ENCODE results near the gene BBX. TPM values are rescaled to one million over a fixed set of nuclear protein-coding genes. Genes with fewer than 3 reads are reported as not detected.

The BBX gene
- total and polyA plus RNA-seq, 4 donors: 4.7 to 25.1 (median 20.5) TPM

DNA sequence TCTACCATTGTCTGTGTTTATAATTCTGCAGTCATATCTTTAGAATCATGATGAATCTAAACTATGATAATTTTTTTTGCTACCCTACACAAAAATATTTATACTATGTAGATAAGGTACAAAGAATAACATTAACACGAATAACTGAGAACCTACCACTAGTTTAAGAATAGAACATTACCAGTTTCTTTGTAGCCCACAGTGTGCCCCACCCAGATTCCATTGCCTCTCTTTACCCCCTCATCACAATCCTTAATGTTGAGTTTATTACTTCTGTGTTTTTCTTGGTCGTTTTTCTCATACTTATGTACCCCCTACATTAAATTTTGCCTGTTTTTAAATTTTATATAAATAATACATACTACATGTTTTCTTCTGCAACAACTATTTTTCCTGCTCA, 140.5 kb downstream of the BBX start:
- TF ChIP-seq, protein P1, sequence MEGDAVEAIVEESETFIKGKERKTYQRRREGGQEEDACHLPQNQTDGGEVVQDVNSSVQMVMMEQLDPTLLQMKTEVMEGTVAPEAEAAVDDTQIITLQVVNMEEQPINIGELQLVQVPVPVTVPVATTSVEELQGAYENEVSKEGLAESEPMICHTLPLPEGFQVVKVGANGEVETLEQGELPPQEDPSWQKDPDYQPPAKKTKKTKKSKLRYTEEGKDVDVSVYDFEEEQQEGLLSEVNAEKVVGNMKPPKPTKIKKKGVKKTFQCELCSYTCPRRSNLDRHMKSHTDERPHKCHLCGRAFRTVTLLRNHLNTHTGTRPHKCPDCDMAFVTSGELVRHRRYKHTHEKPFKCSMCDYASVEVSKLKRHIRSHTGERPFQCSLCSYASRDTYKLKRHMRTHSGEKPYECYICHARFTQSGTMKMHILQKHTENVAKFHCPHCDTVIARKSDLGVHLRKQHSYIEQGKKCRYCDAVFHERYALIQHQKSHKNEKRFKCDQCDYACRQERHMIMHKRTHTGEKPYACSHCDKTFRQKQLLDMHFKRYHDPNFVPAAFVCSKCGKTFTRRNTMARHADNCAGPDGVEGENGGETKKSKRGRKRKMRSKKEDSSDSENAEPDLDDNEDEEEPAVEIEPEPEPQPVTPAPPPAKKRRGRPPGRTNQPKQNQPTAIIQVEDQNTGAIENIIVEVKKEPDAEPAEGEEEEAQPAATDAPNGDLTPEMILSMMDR (IDR thresholded peaks at IDR 0.05; ENCODE audit: low read depth, low read length, missing input control): no peak
- TF ChIP-seq FOXA2 (IDR thresholded peaks at IDR 0.05): no peak
- TF ChIP-seq, protein P2, sequence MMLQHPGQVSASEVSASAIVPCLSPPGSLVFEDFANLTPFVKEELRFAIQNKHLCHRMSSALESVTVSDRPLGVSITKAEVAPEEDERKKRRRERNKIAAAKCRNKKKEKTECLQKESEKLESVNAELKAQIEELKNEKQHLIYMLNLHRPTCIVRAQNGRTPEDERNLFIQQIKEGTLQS (IDR thresholded peaks at IDR 0.05): no peak
- no peaks in the 10 kb centered on the region for H3K27me3 ChIP-seq (ENCODE audit: control insufficient read depth in 4 of 4, insufficient read depth in 4 of 4, low read length in 3 of 4)
- no peak for DNase-seq (ENCODE audit: low spot score)
- H3K36me3 ChIP-seq (ENCODE audit: control insufficient read depth in 4 of 4, insufficient read depth in 3 of 4, low read depth in 1 of 4, low read length in 3 of 4): no peaks in the 10 kb centered on the region
- 81% methylated on average over 2 of the region's 2 CpGs for WGBS
- H3K4me3 ChIP-seq (ENCODE audit: low read depth in 1 of 3, low read length in 3 of 3): no peak overlapping the region
- no peak overlapping the region for H3K27ac ChIP-seq (ENCODE audit: low read depth in 1 of 2, low read length in 2 of 2)
- no peak overlapping the region for H3K9ac ChIP-seq (ENCODE audit: low read depth in 1 of 2, low read length in 2 of 2)
- H3K4me1 ChIP-seq (ENCODE audit: control insufficient read depth in 4 of 4, insufficient read depth in 4 of 4, low read length in 3 of 4): no peaks in the 10 kb centered on the region
- H3K9me3 ChIP-seq (ENCODE audit: control insufficient read depth in 4 of 4, low read length in 3 of 4): no peaks in the 10 kb centered on the region

GRCh38 chr3:107664614-107665013, 141.9 kb downstream of the BBX start:
- Histone ChIP-seq H3K27ac (ENCODE audit: low read depth in 1 of 2, low read length in 2 of 2) (no peak overlapping the region), H3K36me3 (ENCODE audit: control insufficient read depth in 4 of 4, insufficient read depth in 3 of 4, low read depth in 1 of 4, low read length in 3 of 4) (no peaks in the 10 kb centered on the region), H3K4me1 (ENCODE audit: control insufficient read depth in 4 of 4, insufficient read depth in 4 of 4, low read length in 3 of 4) (no peaks in the 10 kb centered on the region), H3K9me3 (ENCODE audit: control insufficient read depth in 4 of 4, low read length in 3 of 4) (no peaks in the 10 kb centered on the region), H3K4me3 (ENCODE audit: low read depth in 1 of 3, low read length in 3 of 3) (no peak overlapping the region), H3K9ac (ENCODE audit: low read depth in 1 of 2, low read length in 2 of 2) (no peak overlapping the region), H3K27me3 (ENCODE audit: control insufficient read depth in 4 of 4, insufficient read depth in 4 of 4, low read length in 3 of 4) (no peaks in the 10 kb centered on the region)
- WGBS: over 99% methylated on average over 2 of the region's 2 CpGs
- TF ChIP-seq YY1 (IDR thresholded peaks at IDR 0.05): no peak
- no peak for TF ChIP-seq ZBTB33 (IDR thresholded peaks at IDR 0.05)
- no peak for DNase-seq (ENCODE audit: low spot score)

- DNase-seq (ENCODE audit: low spot score): no peak
- H3K27ac ChIP-seq (ENCODE audit: low read depth in 1 of 2, low read length in 2 of 2): no peak overlapping the region
- no peaks in the 10 kb centered on the region for H3K4me1 ChIP-seq (ENCODE audit: control insufficient read depth in 4 of 4, insufficient read depth in 4 of 4, low read length in 3 of 4)
- H3K4me3 ChIP-seq (ENCODE audit: low read depth in 1 of 3, low read length in 3 of 3): no peak overlapping the region
- no peaks in the 10 kb centered on the region for H3K27me3 ChIP-seq (ENCODE audit: control insufficient read depth in 4 of 4, insufficient read depth in 4 of 4, low read length in 3 of 4)
- H3K9me3 ChIP-seq (ENCODE audit: control insufficient read depth in 4 of 4, low read length in 3 of 4): no peaks in the 10 kb centered on the region
- TF ChIP-seq, protein P3, sequence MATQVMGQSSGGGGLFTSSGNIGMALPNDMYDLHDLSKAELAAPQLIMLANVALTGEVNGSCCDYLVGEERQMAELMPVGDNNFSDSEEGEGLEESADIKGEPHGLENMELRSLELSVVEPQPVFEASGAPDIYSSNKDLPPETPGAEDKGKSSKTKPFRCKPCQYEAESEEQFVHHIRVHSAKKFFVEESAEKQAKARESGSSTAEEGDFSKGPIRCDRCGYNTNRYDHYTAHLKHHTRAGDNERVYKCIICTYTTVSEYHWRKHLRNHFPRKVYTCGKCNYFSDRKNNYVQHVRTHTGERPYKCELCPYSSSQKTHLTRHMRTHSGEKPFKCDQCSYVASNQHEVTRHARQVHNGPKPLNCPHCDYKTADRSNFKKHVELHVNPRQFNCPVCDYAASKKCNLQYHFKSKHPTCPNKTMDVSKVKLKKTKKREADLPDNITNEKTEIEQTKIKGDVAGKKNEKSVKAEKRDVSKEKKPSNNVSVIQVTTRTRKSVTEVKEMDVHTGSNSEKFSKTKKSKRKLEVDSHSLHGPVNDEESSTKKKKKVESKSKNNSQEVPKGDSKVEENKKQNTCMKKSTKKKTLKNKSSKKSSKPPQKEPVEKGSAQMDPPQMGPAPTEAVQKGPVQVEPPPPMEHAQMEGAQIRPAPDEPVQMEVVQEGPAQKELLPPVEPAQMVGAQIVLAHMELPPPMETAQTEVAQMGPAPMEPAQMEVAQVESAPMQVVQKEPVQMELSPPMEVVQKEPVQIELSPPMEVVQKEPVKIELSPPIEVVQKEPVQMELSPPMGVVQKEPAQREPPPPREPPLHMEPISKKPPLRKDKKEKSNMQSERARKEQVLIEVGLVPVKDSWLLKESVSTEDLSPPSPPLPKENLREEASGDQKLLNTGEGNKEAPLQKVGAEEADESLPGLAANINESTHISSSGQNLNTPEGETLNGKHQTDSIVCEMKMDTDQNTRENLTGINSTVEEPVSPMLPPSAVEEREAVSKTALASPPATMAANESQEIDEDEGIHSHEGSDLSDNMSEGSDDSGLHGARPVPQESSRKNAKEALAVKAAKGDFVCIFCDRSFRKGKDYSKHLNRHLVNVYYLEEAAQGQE (IDR thresholded peaks at IDR 0.05): no peak
- TF ChIP-seq, protein P2 (IDR thresholded peaks at IDR 0.05): no peak
- TF ChIP-seq ZBTB33 (IDR thresholded peaks at IDR 0.05) (no peak), RXRA (IDR thresholded peaks at IDR 0.05) (no peak), RAD21 (IDR thresholded peaks at IDR 0.05) (no peak), MAX (IDR thresholded peaks at IDR 0.05) (no peak), SP1 (IDR thresholded peaks at IDR 0.05) (no peak)
- 93% methylated on average over 4 of the region's 4 CpGs for WGBS
- H3K36me3 ChIP-seq (ENCODE audit: control insufficient read depth in 4 of 4, insufficient read depth in 3 of 4, low read depth in 1 of 4, low read length in 3 of 4): no peaks in the 10 kb centered on the region
- no peak overlapping the region for H3K9ac ChIP-seq (ENCODE audit: low read depth in 1 of 2, low read length in 2 of 2)
These were observed 142.6 kb downstream of the BBX start for GRCh38 chr3:107665351-107665750.
